ENCODE results near the gene ACTL10. TPM values are rescaled to one million over a fixed set of nuclear protein-coding genes. Genes with fewer than 3 reads are reported as not detected.

Gene ACTL10
- total and polyA plus RNA-seq, 2 of the 4 experiments (the other 2 are of a cell fraction): 0.18 to 0.43 TPM

DNA sequence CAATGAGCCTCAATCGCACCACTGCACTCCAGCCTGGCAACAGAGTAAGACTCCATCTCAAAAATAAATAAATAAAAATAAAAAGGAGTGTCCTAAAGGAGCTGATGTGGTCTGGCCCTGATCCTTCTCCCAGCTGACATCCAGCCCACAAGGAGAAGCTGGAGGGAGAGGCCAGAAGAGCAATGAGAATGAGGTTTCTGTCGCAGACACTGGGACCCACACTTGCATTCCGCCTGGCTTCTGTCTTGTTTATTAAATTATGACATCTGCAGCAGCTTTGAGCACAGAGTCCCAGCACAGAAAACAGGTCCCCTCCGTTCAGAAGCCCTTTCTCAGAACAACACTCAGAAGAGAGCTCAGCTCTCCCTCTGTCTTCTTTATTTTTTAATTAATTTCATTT, 29.7 kb downstream of the ACTL10 start:
- 60% methylated on average over 1 of the region's 4 CpGs; no CpG with 5 or more reads in 1 of the 2 experiments for WGBS, 2 experiments (ENCODE audit: extremely low coverage in 2 of 2, insufficient read length in 1 of 2)
- Histone ChIP-seq H2BK120ac (ENCODE audit: low read depth, low read length) (no peak overlapping the region), H3K79me1 (ENCODE audit: low read depth in 1 of 2, low read length in 2 of 2) (no peaks in the 10 kb centered on the region), H3K23ac (ENCODE audit: low read depth, low read length) (no peak overlapping the region), H3K9ac (ENCODE audit: low read depth, low read length) (no peak overlapping the region), H3K56ac (ENCODE audit: extremely low read depth, insufficient read depth, low read length) (no peak overlapping the region), H3K27ac (ENCODE audit: insufficient read depth, low read length) (no peak overlapping the region), H4K8ac (ENCODE audit: low read depth in 2 of 2, low read length in 2 of 2) (no peak overlapping the region), H2AFZ (replicated peaks; ENCODE audit: low read length, poor library complexity) (no peak overlapping the region), H3K27me3 (ENCODE audit: control insufficient read depth, insufficient read depth, low read length) (no peaks in the 10 kb centered on the region), H3K9me1 (ENCODE audit: insufficient read depth, low read length) (no peaks in the 10 kb centered on the region), H3K9me3 (ENCODE audit: control insufficient read depth, insufficient read depth, low read length) (no peaks in the 10 kb centered on the region), H2BK20ac (ENCODE audit: low read depth, low read length) (no peak overlapping the region), H3K4me2 (ENCODE audit: low read depth, low read length) (no peak overlapping the region), H3K4me3 (ENCODE audit: insufficient read depth, low read depth, low read length) (no peak overlapping the region), H2BK15ac (ENCODE audit: low read depth, low read length) (no peak overlapping the region), H2AK5ac (ENCODE audit: low read depth, low read length) (no peak overlapping the region), H2BK5ac (ENCODE audit: low read depth, low read length, poor library complexity, severe bottlenecking) (no peak overlapping the region), H4K5ac (ENCODE audit: low read depth, low read length) (no peak overlapping the region), H3K18ac (ENCODE audit: low read depth, low read length) (no peak overlapping the region), H3K4ac (ENCODE audit: low read depth, low read length) (no peak overlapping the region), H4K20me1 (ENCODE audit: insufficient read depth, low read length) (no peaks in the 10 kb centered on the region), H4K91ac (ENCODE audit: insufficient read depth, low read depth, low read length) (no peak overlapping the region), H3K4me1 (ENCODE audit: control insufficient read depth, insufficient read depth, low read length) (no peaks in the 10 kb centered on the region), H2AK9ac (replicated peaks; ENCODE audit: low read depth, low read length, poor library complexity) (no peak overlapping the region), H3K14ac (replicated peaks; ENCODE audit: low read depth, low read length) (no peak overlapping the region), H3K36me3 (ENCODE audit: control insufficient read depth, insufficient read depth, low read length) (no peaks in the 10 kb centered on the region)
- intact Hi-C loops (cut with micrococcal nuclease) (no loop called here), in situ Hi-C loops (cut with MboI; ENCODE audit: low sequenced_read_pairs) (no loop called here), dilution Hi-C loops (cut with HindIII; ENCODE audit: low sequenced_read_pairs, unreplicated experiment) (no loop called here)
- DNase-seq: no peak
- no peak for ATAC-seq (ENCODE audit: low read depth)
- TF ChIP-seq, protein P1, sequence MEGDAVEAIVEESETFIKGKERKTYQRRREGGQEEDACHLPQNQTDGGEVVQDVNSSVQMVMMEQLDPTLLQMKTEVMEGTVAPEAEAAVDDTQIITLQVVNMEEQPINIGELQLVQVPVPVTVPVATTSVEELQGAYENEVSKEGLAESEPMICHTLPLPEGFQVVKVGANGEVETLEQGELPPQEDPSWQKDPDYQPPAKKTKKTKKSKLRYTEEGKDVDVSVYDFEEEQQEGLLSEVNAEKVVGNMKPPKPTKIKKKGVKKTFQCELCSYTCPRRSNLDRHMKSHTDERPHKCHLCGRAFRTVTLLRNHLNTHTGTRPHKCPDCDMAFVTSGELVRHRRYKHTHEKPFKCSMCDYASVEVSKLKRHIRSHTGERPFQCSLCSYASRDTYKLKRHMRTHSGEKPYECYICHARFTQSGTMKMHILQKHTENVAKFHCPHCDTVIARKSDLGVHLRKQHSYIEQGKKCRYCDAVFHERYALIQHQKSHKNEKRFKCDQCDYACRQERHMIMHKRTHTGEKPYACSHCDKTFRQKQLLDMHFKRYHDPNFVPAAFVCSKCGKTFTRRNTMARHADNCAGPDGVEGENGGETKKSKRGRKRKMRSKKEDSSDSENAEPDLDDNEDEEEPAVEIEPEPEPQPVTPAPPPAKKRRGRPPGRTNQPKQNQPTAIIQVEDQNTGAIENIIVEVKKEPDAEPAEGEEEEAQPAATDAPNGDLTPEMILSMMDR (conservative IDR thresholded peaks at IDR 0.05; ENCODE audit: low read depth, low read length): no peak
- TF ChIP-seq FOS (IDR thresholded peaks at IDR 0.05; ENCODE audit: low read depth, low read length) (no peak), NFE2L2 (IDR thresholded peaks at IDR 0.05; ENCODE audit: low read depth, low read length) (no peak), ELK1 (IDR thresholded peaks at IDR 0.05; ENCODE audit: borderline replicate concordance, low read depth, low read length) (no peak), MAZ (IDR thresholded peaks at IDR 0.05; ENCODE audit: borderline replicate concordance, low read depth, low read length) (no peak), CHD1 (IDR thresholded peaks at IDR 0.05; ENCODE audit: low read depth, low read length) (no peak), USF2 (IDR thresholded peaks at IDR 0.05; ENCODE audit: low read depth, low read length) (no peak), RCOR1 (IDR thresholded peaks at IDR 0.05; ENCODE audit: insufficient replicate concordance, low read length) (no peak), SMC3 (IDR thresholded peaks at IDR 0.05; ENCODE audit: low read depth, low read length) (no peak), BHLHE40 (IDR thresholded peaks at IDR 0.05; ENCODE audit: low read depth, low read length) (no peak), MXI1 (IDR thresholded peaks at IDR 0.05; ENCODE audit: borderline replicate concordance, low read depth, low read length) (no peak), CEBPB (IDR thresholded peaks at IDR 0.05; ENCODE audit: low read depth, low read length) (no peak), MAFK (IDR thresholded peaks at IDR 0.05; ENCODE audit: low read depth, low read length) (no peak), POLR2A (IDR thresholded peaks at IDR 0.05; ENCODE audit: low read depth, low read length) (no peak), RAD21 (IDR thresholded peaks at IDR 0.05; ENCODE audit: low read length) (no peak), RFX5 (IDR thresholded peaks at IDR 0.05; ENCODE audit: low read depth, low read length) (no peak)
- POLR2A ChIA-PET (ENCODE audit: unreplicated experiment): no interaction called here
- no TSS peak for BruUV-seq (replicated peaks)
- CTCF ChIA-PET: no interaction called here
